Left forelimb (tissue), 1 donor: ENCODE measurements around the gene PPP1CC.
"Not testable (repeated sequence)": the region's sequence is repeated elsewhere in the genome, so short reads cannot be mapped to it uniquely, and the experiment has no call there.

Source experiments
- DNase-seq: peaks from one replicate; pipeline ENCODE4 v3.0.0-alpha.2; 2018; ENCODE audit warnings: low spot score

Gene PPP1CC

GRCh38 chr12:110754101-110754793, 11.6 kb upstream of the PPP1CC start:
- DNase-seq: no peak

- no peak for DNase-seq
Measured at GRCh38 chr12:110750784-110751461, 8.2 kb upstream of the PPP1CC start.

GRCh38 chr12:110746550-110746949, 3.9 kb upstream of the PPP1CC start:
- DNase-seq: no peak

GRCh38 chr12:110745542-110746284, 3.0 kb upstream of the PPP1CC start:
- no peak for DNase-seq

- DNase-seq: peak; percentile 53
Measured at GRCh38 chr12:110744601-110745264, 2.0 kb upstream of the PPP1CC start.

GRCh38 chr12:110744151-110744571, 1.5 kb upstream of the PPP1CC start:
- DNase-seq: peak; percentile 63

- peak; percentile 68 for DNase-seq
Measured at GRCh38 chr12:110743571-110744093, 941 bp upstream of the PPP1CC start.

- DNase-seq: no peak
Measured at GRCh38 chr12:110742096-110742717, 484 bp downstream of the PPP1CC start.

- DNase-seq: peak; percentile 50
Measured at GRCh38 chr12:110741341-110742095, 1.2 kb downstream of the PPP1CC start.

GRCh38 chr12:110739894-110740293, 2.8 kb downstream of the PPP1CC start:
- DNase-seq: no peak

GRCh38 chr12:110739488-110739887, 3.2 kb downstream of the PPP1CC start:
- peak; percentile 4 for DNase-seq

GRCh38 chr12:110737532-110737931, 5.2 kb downstream of the PPP1CC start:
- peak; percentile 6 for DNase-seq

GRCh38 chr12:110737016-110737415, 5.7 kb downstream of the PPP1CC start:
- DNase-seq: not testable (repeated sequence)

GRCh38 chr12:110733900-110734299, 8.8 kb downstream of the PPP1CC start:
- peak; percentile 1 for DNase-seq

- no peak for DNase-seq
Measured at GRCh38 chr12:110733089-110733715, 9.5 kb downstream of the PPP1CC start.

- DNase-seq: no peak
Measured at GRCh38 chr12:110732572-110732971, 10.1 kb downstream of the PPP1CC start.

- DNase-seq: no peak
Measured at GRCh38 chr12:110731479-110731878, 11.2 kb downstream of the PPP1CC start.

GRCh38 chr12:110728628-110729027, 14.1 kb downstream of the PPP1CC start:
- DNase-seq: peak; percentile 4

GRCh38 chr12:110726708-110727369, 15.9 kb downstream of the PPP1CC start:
- no peak for DNase-seq

- no peak for DNase-seq
Measured at GRCh38 chr12:110726028-110726427, 16.7 kb downstream of the PPP1CC start.
